GM12878 (cell line): ENCODE measurements around the gene TMEM109. TPM values are rescaled to one million over a fixed set of nuclear protein-coding genes. Genes with fewer than 3 reads are reported as not detected.

ENCODE experiments used
- ATF2 ChIP-seq: IDR thresholded peaks from 2 replicates; pipeline ENCODE4 v1.6.1; 2012; ENCODE audit warnings: low read length, inconsistent platforms
- BHLHE40 ChIP-seq, 2 experiments: fragments of 450-650 bp in 1 of 2; IDR thresholded peaks; 2 replicates each; pipeline ENCODE4 v1.6.1; 2011 to 2017; ENCODE audit warnings: low read depth in 2 of 2, borderline replicate concordance in 1 of 2, improper control_type of control experiment in 1 of 2, low read length in 1 of 2, mild to moderate bottlenecking in 1 of 2
- E2F8 ChIP-seq: fragments of 450-650 bp; IDR thresholded peaks from 2 replicates; pipeline ENCODE4 v1.6.1; 2018; ENCODE audit warnings: mild to moderate bottlenecking, low read depth, moderate library complexity; ENCODE audit not compliant: partially characterized antibody
- ELK1 ChIP-seq: IDR thresholded peaks from 2 replicates; pipeline ENCODE4 v1.6.1; 2012; ENCODE audit warnings: low read depth, low read length, improper control_type of control experiment
- IKZF1 ChIP-seq: fragments of 450-650 bp; conservative IDR thresholded peaks from 2 replicates; pipeline ENCODE4 v1.6.1; 2017; ENCODE audit warnings: antibody characterized with exemption, mild to moderate bottlenecking
- KDM1A ChIP-seq: fragments of 200-600 bp; sonication (generic); IDR thresholded peaks from 2 replicates; pipeline ENCODE4 v1.6.1; 2016; ENCODE audit warnings: borderline replicate concordance
- KLF5 ChIP-seq: fragments of 450-650 bp; IDR thresholded peaks from 2 replicates; pipeline ENCODE4 v1.6.1; 2014; ENCODE audit warnings: mild to moderate bottlenecking; ENCODE audit not compliant: partially characterized antibody
- MTA2 ChIP-seq: fragments of 450-650 bp; IDR thresholded peaks from 2 replicates; pipeline ENCODE4 v1.6.1; 2016; ENCODE audit warnings: low read depth, mild to moderate bottlenecking, moderate library complexity
- NRF1 ChIP-seq: conservative IDR thresholded peaks from 2 replicates; pipeline ENCODE4 v1.6.1; 2011; ENCODE audit warnings: mild to moderate bottlenecking, low read depth, low read length, improper control_type of control experiment
- RAD21 ChIP-seq: IDR thresholded peaks from 2 replicates; pipeline ENCODE4 v1.6.1; 2011; ENCODE audit warnings: mild to moderate bottlenecking, low read depth, low read length, moderate library complexity; ENCODE audit not compliant: insufficient read depth
- RCOR1 ChIP-seq: conservative IDR thresholded peaks from 2 replicates; pipeline ENCODE4 v1.6.1; 2012; ENCODE audit warnings: low read depth, low read length, improper control_type of control experiment
- REST ChIP-seq: IDR thresholded peaks from 2 replicates; pipeline ENCODE4 v1.6.1; 2012; ENCODE audit warnings: mild to moderate bottlenecking, low read depth, low read length
- SP1 ChIP-seq: IDR thresholded peaks from one replicate; pipeline ENCODE4 v1.6.1; 2011; ENCODE audit warnings: low read depth, low read length
- TCF3 ChIP-seq: IDR thresholded peaks from 2 replicates; pipeline ENCODE4 v1.6.1; 2012; ENCODE audit warnings: low read depth, mild to moderate bottlenecking, low read length, borderline replicate concordance; ENCODE audit not compliant: insufficient read depth
- ZNF592 ChIP-seq: fragments of 450-650 bp; IDR thresholded peaks from 2 replicates; pipeline ENCODE4 v1.6.1; 2017; ENCODE audit warnings: mild to moderate bottlenecking, moderate library complexity
- polyA plus RNA-seq, 11 experiments: library from polyadenylated mRNA; depleted of rRNA in 4 of 11; unstranded in 6 of 11; stranded (reverse) in 5 of 11; fragments of >200 nt; fragmentation: Nextera tagmentation in 4 of 11; fragmentation: Illumina TruSeq in 1 of 11; extraction: Ambion mirVana in 4 of 11; extraction: Trizol in 1 of 11; gene quantifications; 1 replicate in 1 of 11; 2 replicates in 10 of 11; pipeline versions ENCODE4 v1.2.1 to v1.2.3, GENCODE V29; 2011 to 2016; ENCODE audit warnings: inconsistent platforms in 2 of 11, missing spikeins in 2 of 11, low read depth in 1 of 11
- total RNA-seq, 4 experiments: library from RNA; depleted of rRNA in 3 of 4; stranded (reverse); fragments of >200 nt in 3 of 4; fragmentation: Illumina TruSeq in 1 of 4; extraction: Trizol in 1 of 4; gene quantifications; 2 replicates each; pipeline versions ENCODE4 v1.2.1 to v1.2.3, GENCODE V29; 2013 to 2021

The TMEM109 gene
- total and polyA plus RNA-seq, 10 of the 15 experiments (the other 5 are each of a cell fraction or from before 2014, with no cell fraction given), result 21.9 to 199 (median 85.2) TPM

- TF ChIP-seq KLF5, result no peak
- TF ChIP-seq SP1, result no peak
- no peak for TF ChIP-seq TCF3
- TF ChIP-seq RCOR1, result no peak
- no peak; the same call in 1 of the 2 replicates for TF ChIP-seq REST
- no peak for TF ChIP-seq RAD21
- TF ChIP-seq ZNF592, result no peak
- no peak for TF ChIP-seq E2F8
- TF ChIP-seq KDM1A, result no peak
- no peak for TF ChIP-seq MTA2
- peak; percentile 66 to 69 for TF ChIP-seq BHLHE40 (IDR thresholded peaks at IDR 0.05; ENCODE audit: borderline replicate concordance in 1 of 2, low read depth in 2 of 2, low read length in 1 of 2)
- TF ChIP-seq ELK1, result no peak; the same call in 1 of the 2 replicates
- no peak for TF ChIP-seq ATF2
- peak; percentile 86 for TF ChIP-seq IKZF1
- no peak for TF ChIP-seq NRF1
These were observed 7.6 kb upstream of the TMEM109 start, which contains the start of gene PRPF19 (continued) for GRCh38 chr11:60906132-60906972.
